Activated B cell treated with CpG ODN at 0.5 μM for 24 hours (primary cell): ENCODE data around the gene SPIN2B. TPM values are rescaled to one million over a fixed set of nuclear protein-coding genes. Genes with fewer than 3 reads are reported as not detected.

Source experiments
- ATAC-seq: fragments of 200-7000 bp; cut with Tn5 transposase; one replicate; pipeline ENCODE4 v1.10.0; 2021; ENCODE audit warnings: low read depth, mild to moderate bottlenecking, moderate library complexity
- CTCF ChIA-PET: fragments of 350-600 bp; sonication (Branson Sonifier 250); formaldehyde crosslinking; loops from one replicate; lab custom pipeline; 2021; ENCODE audit warnings: antibody characterized with exemption; lab: Charles Lee
- POLR2A ChIA-PET: fragments of 350-600 bp; sonication (Branson Sonifier 250); formaldehyde crosslinking; loops from one replicate; lab custom pipeline; 2021; ENCODE audit warnings: antibody characterized with exemption; lab: Charles Lee
- DNase-seq: peaks from one replicate; pipeline ENCODE4 v3.0.0; 2022
- H3K27ac Mint-ChIP-seq: one replicate; pipeline ENCODE4 v1.8.0; 2020; ENCODE audit warnings: mixed read lengths
- H3K27me3 Mint-ChIP-seq: one replicate; pipeline ENCODE4 v1.8.0; 2021; ENCODE audit warnings: mixed read lengths
- H3K36me3 Mint-ChIP-seq: one replicate; pipeline ENCODE4 v1.8.0; 2021; ENCODE audit warnings: low read depth, mixed read lengths
- H3K4me1 Mint-ChIP-seq: one replicate; pipeline ENCODE4 v1.8.0; 2021; ENCODE audit warnings: mixed read lengths
- H3K4me3 Mint-ChIP-seq: one replicate; pipeline ENCODE4 v1.8.0; 2020; ENCODE audit warnings: mild to moderate bottlenecking, mixed read lengths
- H3K9me3 Mint-ChIP-seq: one replicate; pipeline ENCODE4 v1.8.0; 2020; ENCODE audit warnings: mixed read lengths
- intact Hi-C: fragments of 100-400 bp; cut with micrococcal nuclease; formaldehyde crosslinking; loops from one replicate; pipeline ENCODE4 v1.15.1; 2024
- total RNA-seq: library from RNA; stranded (reverse); gene quantifications from 2 replicates; pipeline ENCODE4 v1.2.3, GENCODE V29; 2022
- TF ChIP-seq, protein P1 (sequence below): fragments of 200-600 bp; IDR thresholded peaks from one replicate; pipeline ENCODE4 v1.8.0; 2022; ENCODE audit warnings: antibody characterized with exemption, mild to moderate bottlenecking

Gene SPIN2B
- total RNA-seq, 1 donor from 2014 or later: 16.2 TPM

DNA sequence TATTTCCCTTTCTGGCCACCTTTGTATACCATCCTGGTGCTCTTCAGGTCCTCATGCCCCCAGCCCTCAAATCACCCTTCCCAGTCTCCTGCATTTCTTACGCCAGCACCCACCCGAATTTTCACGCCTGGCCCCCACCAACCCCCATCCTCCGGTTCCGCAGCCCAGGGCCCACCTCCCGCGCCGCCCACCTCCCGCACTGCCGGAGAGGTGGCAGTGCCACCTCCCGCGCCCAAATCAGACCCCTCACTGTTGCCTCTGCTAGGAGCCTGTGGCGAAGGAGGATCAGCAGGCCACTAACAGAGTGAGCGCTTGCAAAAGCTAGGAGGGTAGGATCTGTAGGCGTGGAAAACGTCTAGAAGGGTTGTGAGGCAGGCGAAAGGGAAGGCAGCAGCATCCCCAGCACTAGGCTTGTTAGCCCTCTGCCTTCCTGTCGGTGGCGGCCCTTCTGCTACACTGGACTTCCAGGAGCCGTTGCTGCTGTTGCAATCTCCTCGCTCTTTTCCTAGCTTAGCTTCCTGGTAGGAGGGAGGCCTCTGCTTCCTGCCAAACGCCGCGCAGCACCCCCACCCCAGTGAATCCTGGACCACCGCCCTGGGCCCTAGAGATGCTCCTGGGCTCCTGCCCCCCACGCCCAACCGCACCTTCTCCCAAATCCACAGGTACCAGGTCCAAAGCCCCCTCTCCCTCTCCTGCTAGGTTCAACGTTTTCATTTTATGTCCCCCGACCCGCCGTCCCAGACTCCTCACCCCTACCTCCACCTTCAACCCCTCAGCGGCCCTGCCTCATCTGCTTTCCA is 51.0 kb downstream of the SPIN2B start:
- no peak for ATAC-seq
- H3K36me3 Mint-ChIP-seq: no peaks in the 10 kb centered on the region
- no peaks in the 10 kb centered on the region for H3K27me3 Mint-ChIP-seq
- H3K4me1 Mint-ChIP-seq: no peaks in the 10 kb centered on the region
- no peak for DNase-seq
- H3K27ac Mint-ChIP-seq: no peak overlapping the region
- H3K4me3 Mint-ChIP-seq: no peak overlapping the region
- TF ChIP-seq, protein P1, sequence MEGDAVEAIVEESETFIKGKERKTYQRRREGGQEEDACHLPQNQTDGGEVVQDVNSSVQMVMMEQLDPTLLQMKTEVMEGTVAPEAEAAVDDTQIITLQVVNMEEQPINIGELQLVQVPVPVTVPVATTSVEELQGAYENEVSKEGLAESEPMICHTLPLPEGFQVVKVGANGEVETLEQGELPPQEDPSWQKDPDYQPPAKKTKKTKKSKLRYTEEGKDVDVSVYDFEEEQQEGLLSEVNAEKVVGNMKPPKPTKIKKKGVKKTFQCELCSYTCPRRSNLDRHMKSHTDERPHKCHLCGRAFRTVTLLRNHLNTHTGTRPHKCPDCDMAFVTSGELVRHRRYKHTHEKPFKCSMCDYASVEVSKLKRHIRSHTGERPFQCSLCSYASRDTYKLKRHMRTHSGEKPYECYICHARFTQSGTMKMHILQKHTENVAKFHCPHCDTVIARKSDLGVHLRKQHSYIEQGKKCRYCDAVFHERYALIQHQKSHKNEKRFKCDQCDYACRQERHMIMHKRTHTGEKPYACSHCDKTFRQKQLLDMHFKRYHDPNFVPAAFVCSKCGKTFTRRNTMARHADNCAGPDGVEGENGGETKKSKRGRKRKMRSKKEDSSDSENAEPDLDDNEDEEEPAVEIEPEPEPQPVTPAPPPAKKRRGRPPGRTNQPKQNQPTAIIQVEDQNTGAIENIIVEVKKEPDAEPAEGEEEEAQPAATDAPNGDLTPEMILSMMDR: no peak
- CTCF ChIA-PET: no interaction called here
- intact Hi-C loops: no loop called here
- no peaks in the 10 kb centered on the region for H3K9me3 Mint-ChIP-seq
- POLR2A ChIA-PET: no interaction called here

Other genes with a start within 250 kb of the SPIN2B start
- 17.5 and 19.2 TPM in 2 replicates for gene SPIN3, start 126.0 kb downstream of the SPIN2B start, total RNA-seq
- gene SPIN2A, start 15.8 kb upstream of the SPIN2B start, total RNA-seq: 1.2 and 1.6 TPM in 2 replicates
- gene FAAH2, start 165.2 kb upstream of the SPIN2B start, total RNA-seq: 2.8 and 3.1 TPM in 2 replicates